HFF-Myc (cell line): Measurements from ENCODE around the gene GNG10.
"Not testable (repeated sequence)": the region's sequence is repeated elsewhere in the genome, so short reads cannot be mapped to it uniquely, and the experiment has no call there.

ENCODE experiments used
- DNase-seq: peaks from one replicate; pipeline ENCODE4 v3.0.0-alpha.2; 2011; ENCODE audit warnings: low read depth; ENCODE audit errors: extremely low read depth
- H3K4me3 ChIP-seq: replicated peaks from 2 replicates; pipeline ENCODE4 v1.5.1; 2011; ENCODE audit warnings: low read depth, mild to moderate bottlenecking, control low read depth, low read length
- TF ChIP-seq, protein P1 (sequence below): IDR thresholded peaks from 2 replicates; pipeline ENCODE4 v1.5.1; 2012; ENCODE audit warnings: mild to moderate bottlenecking, low read depth, low read length, control low read depth; ENCODE audit errors: missing control alignments

Gene GNG10

GRCh38 chr9:111663301-111663823 is 2.0 kb downstream of the GNG10 start:
- H3K4me3 ChIP-seq: peak overlapping the region; percentile 75; the same call in 1 of the 2 replicates
- DNase-seq: no peak
- TF ChIP-seq, protein P1, sequence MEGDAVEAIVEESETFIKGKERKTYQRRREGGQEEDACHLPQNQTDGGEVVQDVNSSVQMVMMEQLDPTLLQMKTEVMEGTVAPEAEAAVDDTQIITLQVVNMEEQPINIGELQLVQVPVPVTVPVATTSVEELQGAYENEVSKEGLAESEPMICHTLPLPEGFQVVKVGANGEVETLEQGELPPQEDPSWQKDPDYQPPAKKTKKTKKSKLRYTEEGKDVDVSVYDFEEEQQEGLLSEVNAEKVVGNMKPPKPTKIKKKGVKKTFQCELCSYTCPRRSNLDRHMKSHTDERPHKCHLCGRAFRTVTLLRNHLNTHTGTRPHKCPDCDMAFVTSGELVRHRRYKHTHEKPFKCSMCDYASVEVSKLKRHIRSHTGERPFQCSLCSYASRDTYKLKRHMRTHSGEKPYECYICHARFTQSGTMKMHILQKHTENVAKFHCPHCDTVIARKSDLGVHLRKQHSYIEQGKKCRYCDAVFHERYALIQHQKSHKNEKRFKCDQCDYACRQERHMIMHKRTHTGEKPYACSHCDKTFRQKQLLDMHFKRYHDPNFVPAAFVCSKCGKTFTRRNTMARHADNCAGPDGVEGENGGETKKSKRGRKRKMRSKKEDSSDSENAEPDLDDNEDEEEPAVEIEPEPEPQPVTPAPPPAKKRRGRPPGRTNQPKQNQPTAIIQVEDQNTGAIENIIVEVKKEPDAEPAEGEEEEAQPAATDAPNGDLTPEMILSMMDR: no peak

DNA sequence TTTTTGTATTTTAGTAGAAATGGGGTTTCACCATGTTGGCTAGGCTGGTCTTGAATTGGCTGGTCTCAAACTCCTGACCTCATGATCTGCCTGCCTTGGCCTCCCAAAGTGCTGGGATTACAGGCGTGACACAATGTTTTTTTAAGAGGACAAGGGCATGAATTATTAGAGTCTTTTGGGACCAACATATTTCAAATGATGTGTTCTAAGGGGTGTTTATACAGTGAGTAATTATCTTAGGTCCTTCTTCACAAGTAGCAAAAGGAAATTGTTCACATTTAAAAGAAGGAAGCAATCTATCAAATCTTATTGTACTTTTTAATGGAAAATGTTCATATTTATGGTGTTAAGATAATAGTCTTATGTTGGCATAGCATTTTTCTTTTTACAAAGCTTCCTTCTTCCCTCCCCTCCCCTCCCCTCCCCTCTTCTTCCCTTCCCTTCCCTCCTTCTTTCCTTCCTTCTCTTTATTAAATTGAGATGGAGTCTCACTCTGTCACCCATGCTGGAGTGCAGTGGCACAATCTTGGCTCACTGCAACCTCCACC is 6.7 kb downstream of the GNG10 start:
- no peak for DNase-seq
- TF ChIP-seq, protein P1: no peak
- H3K4me3 ChIP-seq: no peak overlapping the region

DNA sequence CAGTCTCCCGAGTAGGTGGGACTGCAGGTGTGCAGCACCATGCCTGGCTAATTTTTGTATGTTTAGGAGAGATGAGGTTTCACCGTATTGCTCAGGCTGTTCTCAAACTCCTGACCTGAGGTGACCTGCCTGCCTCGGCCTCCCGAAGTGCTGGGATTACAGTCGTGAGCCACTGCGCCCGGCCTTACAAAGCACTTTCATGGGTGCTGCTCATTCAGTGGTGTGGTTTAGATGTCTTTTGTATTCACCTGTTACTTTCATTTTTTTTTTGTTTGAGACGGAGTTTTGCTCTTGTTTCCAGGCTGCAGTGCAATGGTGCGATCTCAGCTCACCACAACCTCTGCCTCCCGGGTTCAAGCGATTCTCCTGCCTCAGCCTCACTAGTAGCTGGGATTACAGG is 7.2 kb downstream of the GNG10 start:
- H3K4me3 ChIP-seq, DNase-seq: not testable (repeated sequence)

DNA sequence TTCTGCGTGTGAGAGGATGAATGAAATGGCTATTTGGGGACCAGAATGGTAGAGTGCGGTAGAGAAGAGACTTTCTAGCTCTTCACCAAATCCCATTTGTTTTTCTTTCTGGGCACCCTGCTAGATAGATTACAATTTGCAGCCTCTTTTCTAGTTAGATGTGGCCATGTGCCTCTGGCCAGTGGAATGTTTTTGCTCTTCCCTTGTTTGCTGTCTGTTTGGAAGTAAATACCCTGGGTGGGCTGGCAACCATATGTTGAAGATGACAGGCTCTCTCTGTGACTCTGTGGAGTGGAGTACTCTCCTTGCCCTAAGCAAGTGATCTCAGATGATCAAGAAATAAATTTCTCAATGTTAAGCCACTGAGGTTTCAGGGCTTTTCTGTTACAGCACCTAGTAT is 12.9 kb downstream of the GNG10 start:
- no peak overlapping the region for H3K4me3 ChIP-seq
- no peak for DNase-seq
- TF ChIP-seq, protein P1: no peak

- TF ChIP-seq, protein P1: no peak
- DNase-seq: no peak
- no peak overlapping the region for H3K4me3 ChIP-seq
These were observed 14.7 kb downstream of the GNG10 start for GRCh38 chr9:111676116-111676515.

- no peak for DNase-seq
- TF ChIP-seq, protein P1: no peak
- no peak overlapping the region for H3K4me3 ChIP-seq
These were observed 16.9 kb downstream of the GNG10 start for GRCh38 chr9:111678293-111678692.

DNA sequence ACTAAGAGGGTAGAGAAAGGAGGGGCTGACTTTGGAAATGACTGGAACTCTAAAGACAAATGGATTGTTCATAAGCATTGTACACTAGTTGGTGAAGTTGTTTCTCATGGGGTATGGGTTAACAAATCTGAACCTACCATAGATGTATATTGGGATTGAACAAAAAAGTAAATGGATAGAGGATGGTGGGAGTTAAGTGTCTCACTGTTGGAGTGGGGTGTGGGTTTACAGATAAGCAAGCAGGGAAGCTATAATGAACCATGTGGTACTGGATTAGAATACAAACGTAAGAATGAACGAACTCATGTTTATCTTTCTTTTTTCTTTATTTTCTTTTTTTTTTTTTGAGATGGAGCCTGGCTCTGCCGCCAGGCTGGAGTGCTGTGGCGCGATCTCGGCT is 17.8 kb downstream of the GNG10 start:
- TF ChIP-seq, protein P1: no peak
- DNase-seq: no peak
- no peak overlapping the region for H3K4me3 ChIP-seq
